Neural cell (in vitro differentiated cells): ENCODE measurements around the gene AKR1E2. TPM values are rescaled to one million over a fixed set of nuclear protein-coding genes. Genes with fewer than 3 reads are reported as not detected.

Experiments used
- H2AFZ ChIP-seq: fragments of 200-600, 300-800 bp; sonication (generic), shearing (Covaris generic); 2 replicates; pipeline ENCODE4 v1.6.0; 2014; ENCODE audit warnings: low read depth, mild to moderate bottlenecking, antibody characterized with exemption, low read length, moderate library complexity
- H3F3A ChIP-seq: fragments of 200-600 bp; shearing (Covaris generic); 2 replicates; pipeline ENCODE4 v1.6.1; 2016; ENCODE audit warnings: mild to moderate bottlenecking, moderate library complexity, mixed read lengths, antibody characterized with exemption, low read length; ENCODE audit not compliant: insufficient read depth, poor library complexity, severe bottlenecking
- H3K27ac ChIP-seq: fragments of 200-600, 300-800 bp; sonication (generic), shearing (Covaris generic); 2 replicates; pipeline ENCODE4 v1.5.1; 2014; ENCODE audit warnings: mild to moderate bottlenecking, low read length, moderate library complexity
- H3K27me3 ChIP-seq: fragments of 300-800, 200-600 bp; sonication (generic), shearing (Covaris generic); 2 replicates; pipeline ENCODE4 v1.6.0; 2014; ENCODE audit warnings: mild to moderate bottlenecking, low read depth, low read length, moderate library complexity; ENCODE audit not compliant: insufficient read depth
- H3K36me3 ChIP-seq: fragments of 300-800, 200-600 bp; sonication (generic), shearing (Covaris generic); 2 replicates; pipeline ENCODE4 v1.5.1; 2014; ENCODE audit warnings: mild to moderate bottlenecking, antibody characterized with exemption, low read length, moderate library complexity; ENCODE audit not compliant: insufficient read depth
- H3K4me2 ChIP-seq: fragments of 300-800, 200-600 bp; sonication (generic), shearing (Covaris generic); 2 replicates; pipeline ENCODE4 v1.6.0; 2014; ENCODE audit warnings: mild to moderate bottlenecking, low read length
- H3K4me3 ChIP-seq: fragments of 300-800, 200-600 bp; sonication (generic), shearing (Covaris generic); 2 replicates; pipeline ENCODE4 v1.5.1; 2014; ENCODE audit warnings: mild to moderate bottlenecking, low read length, moderate library complexity
- H3K79me2 ChIP-seq: fragments of 200-600 bp; shearing (Covaris generic); replicated peaks from 2 replicates; pipeline ENCODE4 v1.6.0; 2014; ENCODE audit warnings: mild to moderate bottlenecking, low read length, moderate library complexity; ENCODE audit not compliant: insufficient read depth
- H3K9ac ChIP-seq: fragments of 300-800, 200-600 bp; sonication (generic), shearing (Covaris generic); 2 replicates; pipeline ENCODE4 v1.6.1; 2016; ENCODE audit warnings: mild to moderate bottlenecking, low read length, mixed read lengths
- H3K9me2 ChIP-seq: fragments of 200-600 bp; shearing (Covaris generic); 2 replicates; pipeline ENCODE4 v1.6.1; 2016; ENCODE audit warnings: mild to moderate bottlenecking, low read length, mixed read lengths; ENCODE audit not compliant: insufficient read depth
- H3K9me3 ChIP-seq: fragments of 200-600, 300-800 bp; sonication (generic), shearing (Covaris generic); 2 replicates; pipeline ENCODE4 v1.6.1; 2016; ENCODE audit warnings: mild to moderate bottlenecking, mixed run types, low read length, moderate library complexity, mixed read lengths
- H4K20me1 ChIP-seq: fragments of 200-600 bp; shearing (Covaris generic); 2 replicates; pipeline ENCODE4 v1.6.1; 2016; ENCODE audit warnings: mild to moderate bottlenecking, mixed run types; ENCODE audit not compliant: insufficient read depth
- CTCF ChIP-seq: fragments of 450-650 bp; IDR thresholded peaks from 2 replicates; pipeline ENCODE4 v1.5.1; 2014; ENCODE audit warnings: antibody characterized with exemption, mild to moderate bottlenecking, moderate library complexity; ENCODE audit not compliant: poor library complexity, severe bottlenecking
- EP300 ChIP-seq: fragments of 450-650 bp; conservative IDR thresholded peaks from 2 replicates; pipeline ENCODE4 v1.6.1; 2014; ENCODE audit warnings: antibody characterized with exemption, mild to moderate bottlenecking, moderate library complexity; ENCODE audit not compliant: poor library complexity, severe bottlenecking
- EZH2 ChIP-seq: fragments of 200-600, 300-800 bp; shearing (Covaris generic), sonication (generic); IDR thresholded peaks from 2 replicates; pipeline ENCODE4 v1.6.1; 2014; ENCODE audit warnings: antibody characterized with exemption, low read length, borderline replicate concordance, mild to moderate bottlenecking; ENCODE audit not compliant: insufficient read depth, poor library complexity, severe bottlenecking
- MXI1 ChIP-seq: fragments of 450-650 bp; conservative IDR thresholded peaks from 2 replicates; pipeline ENCODE4 v1.6.1; 2014; ENCODE audit warnings: antibody characterized with exemption, mild to moderate bottlenecking; ENCODE audit not compliant: poor library complexity, severe bottlenecking
- POLR2AphosphoS5 ChIP-seq: IDR thresholded peaks from 2 replicates; pipeline ENCODE4 v1.6.1; 2012
- RAD21 ChIP-seq: fragments of 450-650 bp; conservative IDR thresholded peaks from 2 replicates; pipeline ENCODE4 v1.6.1; 2014; ENCODE audit warnings: antibody characterized with exemption, mild to moderate bottlenecking, moderate library complexity
- REST ChIP-seq: IDR thresholded peaks from 2 replicates; pipeline ENCODE4 v1.6.1; 2012; ENCODE audit warnings: borderline replicate concordance
- SMC3 ChIP-seq: fragments of 450-650 bp; conservative IDR thresholded peaks from 2 replicates; pipeline ENCODE4 v1.6.1; 2014; ENCODE audit warnings: antibody characterized with exemption, mild to moderate bottlenecking, moderate library complexity; ENCODE audit not compliant: poor library complexity
- TAF1 ChIP-seq: IDR thresholded peaks from 2 replicates; pipeline ENCODE4 v1.6.1; 2012; ENCODE audit warnings: low read depth
- polyA plus RNA-seq: library from polyadenylated mRNA; depleted of rRNA; stranded (reverse); fragments of >200 nt; gene quantifications from 2 replicates; pipeline ENCODE4 v1.2.3, GENCODE V29; 2014

Gene AKR1E2
- polyA plus RNA-seq, 1 donor from 2014 or later = not detected

GRCh38 chr10:4851846-4852245 lies 25.8 kb downstream of the AKR1E2 start:
- H3K4me2 ChIP-seq = no peak overlapping the region
- H3K9ac ChIP-seq = no peak overlapping the region
- H2AFZ ChIP-seq = no peak overlapping the region
- no peaks in the 10 kb centered on the region for H4K20me1 ChIP-seq
- no peaks in the 10 kb centered on the region for H3K9me3 ChIP-seq
- TF ChIP-seq SMC3 (no peak), REST (no peak), POLR2AphosphoS5 (no peak), EZH2 (no peak), CTCF (no peak), RAD21 (no peak), EP300 (no peak), TAF1 (no peak), MXI1 (no peak)
- H3F3A ChIP-seq = no peaks in the 10 kb centered on the region
- no peaks in the 10 kb centered on the region for H3K36me3 ChIP-seq
- H3K4me3 ChIP-seq = no peak overlapping the region
- H3K79me2 ChIP-seq = no peaks in the 10 kb centered on the region
- H3K27me3 ChIP-seq = no peaks in the 10 kb centered on the region
- no peaks in the 10 kb centered on the region for H3K9me2 ChIP-seq
- no peak overlapping the region for H3K27ac ChIP-seq

GRCh38 chr10:4865945-4866661 lies 40.1 kb downstream of the AKR1E2 start:
- no peak overlapping the region for H2AFZ ChIP-seq
- no peak overlapping the region for H3K27ac ChIP-seq
- no peak overlapping the region for H3K9ac ChIP-seq
- H3K36me3 ChIP-seq = no peaks in the 10 kb centered on the region
- TF ChIP-seq RAD21 (no peak), POLR2AphosphoS5 (no peak), TAF1 (no peak), EZH2 (no peak), SMC3 (no peak), EP300 (no peak), MXI1 (no peak), REST (no peak), CTCF (no peak)
- no peaks in the 10 kb centered on the region for H3K79me2 ChIP-seq
- no peaks in the 10 kb centered on the region for H3K27me3 ChIP-seq
- no peaks in the 10 kb centered on the region for H3K9me3 ChIP-seq
- no peak overlapping the region for H3K4me3 ChIP-seq
- no peaks in the 10 kb centered on the region for H3K9me2 ChIP-seq
- H3K4me2 ChIP-seq = no peak overlapping the region
- H4K20me1 ChIP-seq = no peaks in the 10 kb centered on the region
- H3F3A ChIP-seq = no peaks in the 10 kb centered on the region
